GM10248 (cell line): Measurements from ENCODE around the gene AUTS2.

Experiments
- CTCF ChIA-PET: fragments of 300-600 bp; sonication (Branson Sonifier 250); formaldehyde crosslinking; extraction: SDS; loops from one replicate; lab custom pipeline; 2021; ENCODE audit warnings: antibody characterized with exemption; lab: Yijun Ruan, JAX
- POLR2A ChIA-PET: fragments of 350-650 bp; sonication (Branson Sonifier 250); formaldehyde crosslinking; extraction: SDS; loops from one replicate; lab custom pipeline; 2020; ENCODE audit warnings: antibody characterized with exemption; lab: Yijun Ruan, JAX
- DNase-seq: peaks from one replicate; pipeline ENCODE4 v3.0.0; 2012; ENCODE audit errors: extremely low spot score
- TF ChIP-seq, protein P1 (sequence below): IDR thresholded peaks from 2 replicates; pipeline ENCODE4 v1.5.1; 2012; ENCODE audit warnings: mild to moderate bottlenecking, low read depth; ENCODE audit errors: extremely low read depth, missing control alignments, control extremely low read depth

AUTS2 gene

GRCh38 chr7:70091362-70091761, 493.1 kb downstream of the AUTS2 start:
- TF ChIP-seq, protein P1, sequence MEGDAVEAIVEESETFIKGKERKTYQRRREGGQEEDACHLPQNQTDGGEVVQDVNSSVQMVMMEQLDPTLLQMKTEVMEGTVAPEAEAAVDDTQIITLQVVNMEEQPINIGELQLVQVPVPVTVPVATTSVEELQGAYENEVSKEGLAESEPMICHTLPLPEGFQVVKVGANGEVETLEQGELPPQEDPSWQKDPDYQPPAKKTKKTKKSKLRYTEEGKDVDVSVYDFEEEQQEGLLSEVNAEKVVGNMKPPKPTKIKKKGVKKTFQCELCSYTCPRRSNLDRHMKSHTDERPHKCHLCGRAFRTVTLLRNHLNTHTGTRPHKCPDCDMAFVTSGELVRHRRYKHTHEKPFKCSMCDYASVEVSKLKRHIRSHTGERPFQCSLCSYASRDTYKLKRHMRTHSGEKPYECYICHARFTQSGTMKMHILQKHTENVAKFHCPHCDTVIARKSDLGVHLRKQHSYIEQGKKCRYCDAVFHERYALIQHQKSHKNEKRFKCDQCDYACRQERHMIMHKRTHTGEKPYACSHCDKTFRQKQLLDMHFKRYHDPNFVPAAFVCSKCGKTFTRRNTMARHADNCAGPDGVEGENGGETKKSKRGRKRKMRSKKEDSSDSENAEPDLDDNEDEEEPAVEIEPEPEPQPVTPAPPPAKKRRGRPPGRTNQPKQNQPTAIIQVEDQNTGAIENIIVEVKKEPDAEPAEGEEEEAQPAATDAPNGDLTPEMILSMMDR, result no peak
- ChIA-PET CTCF (interaction anchor here (0.9 to 2.1 kb wide), 3 partner anchors 10 to 16 kb away, joined by 4 to 6 read pairs (median 4); no protein-coding TSS in a partner anchor), POLR2A (no interaction called here)
- DNase-seq, result no peak

GRCh38 chr7:70092314-70093204, 494.3 kb downstream of the AUTS2 start:
- TF ChIP-seq, protein P1, result no peak
- ChIA-PET POLR2A (no interaction called here), CTCF (interaction anchor here (0.9 to 2.1 kb wide), 5 partner anchors 9 to 41 kb away, joined by 3 to 6 read pairs (median 4); no protein-coding TSS in a partner anchor)
- DNase-seq, result no peak

DNA sequence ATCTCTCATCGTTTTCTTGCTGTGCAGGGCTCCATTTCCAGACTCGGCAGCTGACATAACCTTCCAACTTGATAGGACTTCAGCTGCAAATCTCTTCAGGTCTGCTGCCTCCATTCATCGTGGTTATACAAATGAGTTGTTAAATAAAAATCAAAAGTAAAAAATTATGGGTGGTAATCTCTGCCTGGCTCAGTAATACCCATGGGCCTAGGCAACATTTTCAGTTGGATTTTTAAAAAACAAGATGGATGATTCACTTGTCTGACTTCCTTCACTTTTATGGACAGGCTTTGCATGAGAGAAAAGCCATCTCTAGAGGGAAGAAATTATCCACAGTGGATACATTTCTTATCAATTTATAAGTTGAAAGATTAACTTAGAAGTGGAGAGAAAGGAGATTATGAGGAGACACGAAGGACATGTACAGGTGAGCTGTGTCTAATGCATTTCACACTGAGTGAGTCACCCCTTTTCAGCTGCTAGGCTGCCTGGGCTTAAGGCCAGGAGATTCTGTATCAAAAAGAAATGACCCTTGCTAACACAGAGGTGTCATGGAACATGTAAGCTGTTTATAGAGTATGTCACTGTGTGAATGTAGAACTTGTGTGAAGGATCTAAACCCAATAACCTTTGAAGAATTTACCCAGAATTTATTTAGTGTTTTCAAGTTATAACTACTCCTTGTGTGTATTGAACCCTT, 495.1 kb downstream of the AUTS2 start:
- ChIA-PET CTCF (interaction anchor here (0.9 to 1.1 kb wide), 2 partner anchors 16 to 18 kb away, joined by 3 read pairs; no protein-coding TSS in a partner anchor), POLR2A (no interaction called here)
- DNase-seq, result no peak
- TF ChIP-seq, protein P1, result no peak

GRCh38 chr7:70094831-70095230, 496.6 kb downstream of the AUTS2 start:
- TF ChIP-seq, protein P1, result no peak
- POLR2A ChIA-PET, result no interaction called here
- DNase-seq, result no peak
- CTCF ChIA-PET, result no interaction called here

DNA sequence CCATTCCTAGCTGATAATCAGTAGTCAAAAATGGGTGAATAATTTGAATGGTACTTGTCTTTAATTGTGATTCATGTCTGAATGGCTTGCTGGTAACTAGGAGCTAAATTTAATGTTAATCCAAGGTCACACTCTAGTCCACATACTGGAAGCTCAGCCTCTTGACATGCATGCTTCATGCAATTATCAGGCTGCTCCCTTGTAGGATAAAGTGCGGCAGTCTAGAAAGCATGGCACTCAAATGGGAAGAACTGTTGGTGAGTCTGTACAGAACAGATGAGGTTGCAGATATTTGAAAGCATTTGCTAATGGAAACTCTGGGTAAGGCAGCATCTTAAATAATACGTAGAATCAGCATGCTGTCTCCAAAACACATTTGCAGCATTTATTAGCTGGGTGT, 499.4 kb downstream of the AUTS2 start:
- POLR2A ChIA-PET, result no interaction called here
- TF ChIP-seq, protein P1, result no peak
- CTCF ChIA-PET, result no interaction called here
- DNase-seq, result no peak

GRCh38 chr7:70098133-70098561, 499.9 kb downstream of the AUTS2 start:
- ChIA-PET CTCF (no interaction called here), POLR2A (no interaction called here)
- DNase-seq, result no peak
- TF ChIP-seq, protein P1, result no peak
